Measurements from ENCODE around the gene PRR33.
"Not testable (repeated sequence)": the region's sequence is repeated elsewhere in the genome, so short reads cannot be mapped to it uniquely, and the experiment has no call there.

PRR33 gene

GRCh38 chr11:1889941-1890855 lies 1.5 kb downstream of the PRR33 start:
- no peak overlapping the region for H3K4me3 ChIP-seq (ENCODE audit: low read depth, low read length)

GRCh38 chr11:1889224-1889930 lies 2.3 kb downstream of the PRR33 start:
- TF ChIP-seq CTCF (IDR thresholded peaks at IDR 0.05; ENCODE audit: borderline replicate concordance, insufficient read depth, low read depth, low read length), result no peak
- H3K4me3 ChIP-seq (ENCODE audit: low read depth, low read length), result no peak overlapping the region

More at GRCh38 chr11:1889941-1890855, 1.5 kb downstream of the PRR33 start:
- TF ChIP-seq CTCF (IDR thresholded peaks at IDR 0.05; ENCODE audit: borderline replicate concordance, insufficient read depth, low read depth, low read length), result no peak

- H3K4me3 ChIP-seq (ENCODE audit: low read depth, low read length), result no peak overlapping the region
- no peak for TF ChIP-seq CTCF (IDR thresholded peaks at IDR 0.05; ENCODE audit: borderline replicate concordance, insufficient read depth, low read depth, low read length)
These were observed 2.9 kb downstream of the PRR33 start for GRCh38 chr11:1888811-1889210.

GRCh38 chr11:1888347-1888753 lies 3.3 kb downstream of the PRR33 start:
- no peak for TF ChIP-seq CTCF (IDR thresholded peaks at IDR 0.05; ENCODE audit: borderline replicate concordance, insufficient read depth, low read depth, low read length)
- no peak overlapping the region for H3K4me3 ChIP-seq (ENCODE audit: low read depth, low read length)

GRCh38 chr11:1887451-1888346 lies 4.0 kb downstream of the PRR33 start:
- no peak for TF ChIP-seq CTCF (IDR thresholded peaks at IDR 0.05; ENCODE audit: borderline replicate concordance, insufficient read depth, low read depth, low read length)
- no peak overlapping the region for H3K4me3 ChIP-seq (ENCODE audit: low read depth, low read length)

GRCh38 chr11:1886551-1886950 lies 5.1 kb downstream of the PRR33 start:
- H3K4me3 ChIP-seq (ENCODE audit: low read depth, low read length), result not testable (repeated sequence)

- no peak for TF ChIP-seq CTCF (IDR thresholded peaks at IDR 0.05; ENCODE audit: borderline replicate concordance, insufficient read depth, low read depth, low read length)
- no peak overlapping the region for H3K4me3 ChIP-seq (ENCODE audit: low read depth, low read length)
These were observed 7.4 kb downstream of the PRR33 start for GRCh38 chr11:1884303-1884700.

Measured in GM12875 (cell line).